ENCODE data around the gene SCGB3A2. TPM values are rescaled to one million over a fixed set of nuclear protein-coding genes. Genes with fewer than 3 reads are reported as not detected.

The SCGB3A2 gene
- total RNA-seq, 1 experiment from 2014 or later: 0.39 TPM

- in situ Hi-C loops (cut with HindIII; ENCODE audit: low pct_unique_long_range_greater_than_20kb, low sequenced_read_pairs): no loop called here
- ChIA-PET POLR2A (no interaction called here), CTCF (no interaction called here)
- Histone ChIP-seq H3K36me3 (ENCODE audit: control insufficient read depth, insufficient read depth, low read length) (no peaks in the 10 kb centered on the region), H3K27ac (ENCODE audit: low read length) (no peak overlapping the region), H3K27me3 (ENCODE audit: control insufficient read depth, insufficient read depth, low read length) (no peaks in the 10 kb centered on the region), H3K4me3 (ENCODE audit: low read depth in 2 of 2, low read length in 2 of 2) (no peak overlapping the region), H3K4me1 (ENCODE audit: control insufficient read depth, insufficient read depth, low read length) (no peaks in the 10 kb centered on the region), H3K9me3 (ENCODE audit: control insufficient read depth, insufficient read depth, low read depth, low read length) (no peaks in the 10 kb centered on the region)
- intact Hi-C loops (cut with micrococcal nuclease; ENCODE audit: unreplicated experiment): no loop called here
- no TSS peak for BruUV-seq (replicated peaks)
- DNase-seq (ENCODE audit: low read depth, low spot score) (no peak), ATAC-seq (no peak)
- TF ChIP-seq, protein P1, sequence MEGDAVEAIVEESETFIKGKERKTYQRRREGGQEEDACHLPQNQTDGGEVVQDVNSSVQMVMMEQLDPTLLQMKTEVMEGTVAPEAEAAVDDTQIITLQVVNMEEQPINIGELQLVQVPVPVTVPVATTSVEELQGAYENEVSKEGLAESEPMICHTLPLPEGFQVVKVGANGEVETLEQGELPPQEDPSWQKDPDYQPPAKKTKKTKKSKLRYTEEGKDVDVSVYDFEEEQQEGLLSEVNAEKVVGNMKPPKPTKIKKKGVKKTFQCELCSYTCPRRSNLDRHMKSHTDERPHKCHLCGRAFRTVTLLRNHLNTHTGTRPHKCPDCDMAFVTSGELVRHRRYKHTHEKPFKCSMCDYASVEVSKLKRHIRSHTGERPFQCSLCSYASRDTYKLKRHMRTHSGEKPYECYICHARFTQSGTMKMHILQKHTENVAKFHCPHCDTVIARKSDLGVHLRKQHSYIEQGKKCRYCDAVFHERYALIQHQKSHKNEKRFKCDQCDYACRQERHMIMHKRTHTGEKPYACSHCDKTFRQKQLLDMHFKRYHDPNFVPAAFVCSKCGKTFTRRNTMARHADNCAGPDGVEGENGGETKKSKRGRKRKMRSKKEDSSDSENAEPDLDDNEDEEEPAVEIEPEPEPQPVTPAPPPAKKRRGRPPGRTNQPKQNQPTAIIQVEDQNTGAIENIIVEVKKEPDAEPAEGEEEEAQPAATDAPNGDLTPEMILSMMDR (IDR thresholded peaks at IDR 0.05): no peak
- TF ChIP-seq, protein P2, sequence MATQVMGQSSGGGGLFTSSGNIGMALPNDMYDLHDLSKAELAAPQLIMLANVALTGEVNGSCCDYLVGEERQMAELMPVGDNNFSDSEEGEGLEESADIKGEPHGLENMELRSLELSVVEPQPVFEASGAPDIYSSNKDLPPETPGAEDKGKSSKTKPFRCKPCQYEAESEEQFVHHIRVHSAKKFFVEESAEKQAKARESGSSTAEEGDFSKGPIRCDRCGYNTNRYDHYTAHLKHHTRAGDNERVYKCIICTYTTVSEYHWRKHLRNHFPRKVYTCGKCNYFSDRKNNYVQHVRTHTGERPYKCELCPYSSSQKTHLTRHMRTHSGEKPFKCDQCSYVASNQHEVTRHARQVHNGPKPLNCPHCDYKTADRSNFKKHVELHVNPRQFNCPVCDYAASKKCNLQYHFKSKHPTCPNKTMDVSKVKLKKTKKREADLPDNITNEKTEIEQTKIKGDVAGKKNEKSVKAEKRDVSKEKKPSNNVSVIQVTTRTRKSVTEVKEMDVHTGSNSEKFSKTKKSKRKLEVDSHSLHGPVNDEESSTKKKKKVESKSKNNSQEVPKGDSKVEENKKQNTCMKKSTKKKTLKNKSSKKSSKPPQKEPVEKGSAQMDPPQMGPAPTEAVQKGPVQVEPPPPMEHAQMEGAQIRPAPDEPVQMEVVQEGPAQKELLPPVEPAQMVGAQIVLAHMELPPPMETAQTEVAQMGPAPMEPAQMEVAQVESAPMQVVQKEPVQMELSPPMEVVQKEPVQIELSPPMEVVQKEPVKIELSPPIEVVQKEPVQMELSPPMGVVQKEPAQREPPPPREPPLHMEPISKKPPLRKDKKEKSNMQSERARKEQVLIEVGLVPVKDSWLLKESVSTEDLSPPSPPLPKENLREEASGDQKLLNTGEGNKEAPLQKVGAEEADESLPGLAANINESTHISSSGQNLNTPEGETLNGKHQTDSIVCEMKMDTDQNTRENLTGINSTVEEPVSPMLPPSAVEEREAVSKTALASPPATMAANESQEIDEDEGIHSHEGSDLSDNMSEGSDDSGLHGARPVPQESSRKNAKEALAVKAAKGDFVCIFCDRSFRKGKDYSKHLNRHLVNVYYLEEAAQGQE (IDR thresholded peaks at IDR 0.05; ENCODE audit: insufficient read depth in 1 of 2, low read depth in 2 of 2, low read length in 1 of 2): no peak
- TF ChIP-seq SIN3A (IDR thresholded peaks at IDR 0.05; ENCODE audit: borderline replicate concordance, insufficient read depth, low read depth, low read length) (no peak), TCF7L2 (IDR thresholded peaks at IDR 0.05; ENCODE audit: low read depth, low read length) (no peak), POLR2AphosphoS5 (IDR thresholded peaks at IDR 0.05; ENCODE audit: low read depth, low read length) (no peak)
Observed at GRCh38 chr5:147902609-147903115, 24.2 kb downstream of the SCGB3A2 start.

GRCh38 chr5:147904110-147904509 lies 25.6 kb downstream of the SCGB3A2 start:
- Histone ChIP-seq H3K27ac (ENCODE audit: low read length) (no peak overlapping the region), H3K36me3 (ENCODE audit: control insufficient read depth, insufficient read depth, low read length) (no peaks in the 10 kb centered on the region), H3K4me3 (ENCODE audit: low read depth in 2 of 2, low read length in 2 of 2) (no peak overlapping the region), H3K4me1 (ENCODE audit: control insufficient read depth, insufficient read depth, low read length) (no peaks in the 10 kb centered on the region), H3K9me3 (ENCODE audit: control insufficient read depth, insufficient read depth, low read depth, low read length) (no peaks in the 10 kb centered on the region), H3K27me3 (ENCODE audit: control insufficient read depth, insufficient read depth, low read length) (no peaks in the 10 kb centered on the region)
- ChIA-PET POLR2A (no interaction called here), CTCF (no interaction called here)
- BruUV-seq (replicated peaks): no TSS peak
- DNase-seq (ENCODE audit: low read depth, low spot score) (no peak), ATAC-seq (no peak)
- intact Hi-C loops (cut with micrococcal nuclease; ENCODE audit: unreplicated experiment) (no loop called here), in situ Hi-C loops (cut with HindIII; ENCODE audit: low pct_unique_long_range_greater_than_20kb, low sequenced_read_pairs) (no loop called here)
- no peak for TF ChIP-seq POLR2AphosphoS5 (IDR thresholded peaks at IDR 0.05; ENCODE audit: low read depth, low read length)
- TF ChIP-seq, protein P2 (IDR thresholded peaks at IDR 0.05; ENCODE audit: insufficient read depth in 1 of 2, low read depth in 2 of 2, low read length in 1 of 2): no peak
- TF ChIP-seq, protein P1 (IDR thresholded peaks at IDR 0.05): no peak
- no peak for TF ChIP-seq SIN3A (IDR thresholded peaks at IDR 0.05; ENCODE audit: borderline replicate concordance, insufficient read depth, low read depth, low read length)
- no peak for TF ChIP-seq TCF7L2 (IDR thresholded peaks at IDR 0.05; ENCODE audit: low read depth, low read length)
